HG03097 (cell line): ENCODE data around the gene XIRP2.

Source experiments
- ATAC-seq: cut with Tn5 transposase; IDR thresholded peaks from one replicate; pipeline ENCODE4 v1.9.1; 2021; ENCODE audit not compliant: unreplicated experiment, low FRiP score

Gene XIRP2

GRCh38 chr2:166888180-166888579, at the start of gene XIRP2:
Gene XIRP2 (plus strand): TSS chr2:166888480. CDS start chr2:166903483, 15,003 bp downstream.
- ATAC-seq, result no peak

GRCh38 chr2:166841152-166841551, 47.1 kb upstream of the XIRP2 start:
- ATAC-seq, result no peak

- ATAC-seq, result no peak
These were observed 46.6 kb upstream of the XIRP2 start for GRCh38 chr2:166841679-166842078.

- no peak for ATAC-seq
These were observed 44.2 kb upstream of the XIRP2 start for GRCh38 chr2:166844111-166844510.

GRCh38 chr2:166862468-166863132, 25.7 kb upstream of the XIRP2 start:
- no peak for ATAC-seq

GRCh38 chr2:166867874-166868514, 20.3 kb upstream of the XIRP2 start:
- ATAC-seq, result no peak

- no peak for ATAC-seq
These were observed 17.9 kb upstream of the XIRP2 start for GRCh38 chr2:166870346-166870745.

GRCh38 chr2:166881177-166881576, 7.1 kb upstream of the XIRP2 start:
- no peak for ATAC-seq

GRCh38 chr2:166882851-166883250, 5.4 kb upstream of the XIRP2 start:
- ATAC-seq, result no peak

- no peak for ATAC-seq
These were observed 3.4 kb downstream of the XIRP2 start for GRCh38 chr2:166891727-166892126.

GRCh38 chr2:166892397-166892796, 4.1 kb downstream of the XIRP2 start:
- ATAC-seq, result no peak

- no peak for ATAC-seq
These were observed 7.0 kb downstream of the XIRP2 start for GRCh38 chr2:166895243-166895642.

- ATAC-seq, result no peak
These were observed 9.4 kb downstream of the XIRP2 start for GRCh38 chr2:166897666-166898065.

GRCh38 chr2:166899676-166900075, 11.4 kb downstream of the XIRP2 start:
- no peak for ATAC-seq

- no peak for ATAC-seq
These were observed 12.4 kb downstream of the XIRP2 start for GRCh38 chr2:166900700-166901099.

GRCh38 chr2:166901336-166901735, 13.1 kb downstream of the XIRP2 start:
- ATAC-seq, result no peak

- no peak for ATAC-seq
These were observed 28.7 kb downstream of the XIRP2 start for GRCh38 chr2:166916987-166917386.

GRCh38 chr2:166917415-166917814, 29.1 kb downstream of the XIRP2 start:
- no peak for ATAC-seq

- ATAC-seq, result no peak
These were observed 33.1 kb downstream of the XIRP2 start for GRCh38 chr2:166921261-166921896.

GRCh38 chr2:166924967-166925366, 36.7 kb downstream of the XIRP2 start:
- no peak for ATAC-seq

- ATAC-seq, result no peak
These were observed 38.4 kb downstream of the XIRP2 start for GRCh38 chr2:166926657-166927056.

- ATAC-seq, result no peak
These were observed 43.8 kb downstream of the XIRP2 start for GRCh38 chr2:166932032-166932431.
